ENCODE data around the gene USP35. TPM values are rescaled to one million over a fixed set of nuclear protein-coding genes. Genes with fewer than 3 reads are reported as not detected.

Gene USP35
- polyA plus RNA-seq, 3 donors: 3.3 to 6.6 (median 6.3) TPM

- no peak overlapping the region for H3K27ac ChIP-seq (ENCODE audit: low read depth, low read length)
Measured at GRCh38 chr11:78248903-78249302, 60.2 kb downstream of the USP35 start.

- no peak overlapping the region for H3K27ac ChIP-seq (ENCODE audit: low read depth, low read length)
- WGBS, 3 donors: 93 to 96% (median 95%) methylated on average over 8 of the region's 8 CpGs
Measured at GRCh38 chr11:78250099-78250498, 61.4 kb downstream of the USP35 start.

GRCh38 chr11:78251083-78251775, 62.5 kb downstream of the USP35 start:
- no peak overlapping the region for H3K27ac ChIP-seq (ENCODE audit: low read depth, low read length)
- 23 to 45% (median 35%) methylated on average over 1 of the region's 1 CpG for WGBS, 3 donors

DNA sequence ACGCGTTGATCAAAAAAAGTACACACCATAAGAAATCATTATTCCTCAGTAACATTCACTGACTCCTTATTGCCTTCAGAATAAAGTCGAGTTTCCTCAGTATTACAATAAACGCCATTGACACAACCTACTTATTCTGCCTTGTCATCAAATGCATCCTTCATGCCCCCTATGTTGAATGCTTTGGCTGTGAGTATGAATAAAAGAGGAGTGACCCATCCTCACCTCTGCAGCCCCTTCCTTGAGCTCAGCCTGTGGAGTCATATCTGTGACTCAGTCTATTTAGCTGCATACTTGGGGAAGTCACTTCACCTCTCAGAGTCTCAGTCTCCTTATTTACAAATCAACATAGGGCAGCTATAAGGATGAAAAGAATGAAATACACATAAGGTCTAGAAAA, 65.1 kb downstream of the USP35 start:
- no peak overlapping the region for H3K27ac ChIP-seq (ENCODE audit: low read depth, low read length)
- 90 to 97% (median 96%) methylated on average over 4 of the region's 4 CpGs for WGBS, 3 donors

GRCh38 chr11:78254268-78254667, 65.5 kb downstream of the USP35 start:
- WGBS, 3 donors: 83 to 90% (median 84%) methylated on average over 4 of the region's 4 CpGs
- H3K27ac ChIP-seq (ENCODE audit: low read depth, low read length): no peak overlapping the region

DNA sequence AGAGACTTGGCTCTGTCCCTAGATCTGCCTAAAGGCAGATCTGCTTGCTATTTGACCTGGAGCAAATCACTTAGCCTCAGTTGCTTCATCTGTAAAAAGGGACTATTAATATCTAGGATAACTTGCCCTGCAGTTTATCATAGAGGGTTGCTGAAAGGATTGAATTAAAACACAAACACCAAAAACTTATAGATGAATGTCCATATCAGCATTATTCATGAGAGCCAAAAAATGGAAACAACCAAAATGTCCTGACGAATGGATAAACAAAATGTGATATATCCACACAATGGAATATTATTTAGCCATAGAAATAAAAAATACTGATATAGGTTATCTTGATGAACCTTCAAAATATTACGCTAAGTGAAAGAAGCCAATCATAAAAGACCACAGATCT, 67.2 kb downstream of the USP35 start:
- no peak overlapping the region for H3K27ac ChIP-seq (ENCODE audit: low read depth, low read length)
- WGBS, 3 donors: 91 to 98% (median 96%) methylated on average over 2 of the region's 2 CpGs

DNA sequence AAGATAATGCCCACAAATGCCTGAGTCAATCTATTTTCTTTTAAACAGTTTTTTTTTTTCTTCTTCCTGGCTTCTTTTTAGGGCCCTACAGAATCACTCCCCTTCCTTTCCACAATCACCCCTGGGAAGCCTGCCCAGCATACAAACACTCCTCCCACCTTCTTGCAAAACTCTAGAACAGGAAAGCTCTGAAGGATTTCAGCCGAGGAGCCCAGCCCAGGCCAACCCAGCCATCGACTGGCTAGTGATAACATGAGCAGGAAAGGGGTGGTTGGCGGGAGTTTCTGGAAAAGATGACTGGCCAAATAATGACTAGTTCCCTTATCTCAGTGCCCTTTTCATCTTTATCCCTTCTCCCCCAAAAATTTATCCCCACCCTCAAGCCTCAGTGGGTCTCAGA, 68.2 kb downstream of the USP35 start:
- WGBS, 3 donors: 2 to 27% (median 6%) methylated on average over 3 of the region's 3 CpGs
- no peak overlapping the region for H3K27ac ChIP-seq (ENCODE audit: low read depth, low read length)

GRCh38 chr11:78257654-78258053, 68.9 kb downstream of the USP35 start:
- H3K27ac ChIP-seq (ENCODE audit: low read depth, low read length): no peak overlapping the region
- 94 to 98% (median 94%) methylated on average over 3 of the region's 3 CpGs for WGBS, 3 donors

- H3K27ac ChIP-seq (ENCODE audit: low read depth, low read length): no peak overlapping the region
- 78 to 84% (median 82%) methylated on average over 8 of the region's 8 CpGs for WGBS, 3 donors
Measured at GRCh38 chr11:78259777-78260487, 71.2 kb downstream of the USP35 start.

- 90 to 93% (median 91%) methylated on average over 4 of the region's 4 CpGs for WGBS, 3 donors
Measured at GRCh38 chr11:78261367-78261766, 72.6 kb downstream of the USP35 start.

GRCh38 chr11:78261828-78262227, 73.1 kb downstream of the USP35 start:
- H3K27ac ChIP-seq (ENCODE audit: low read depth, low read length): no peak overlapping the region
- WGBS, 3 donors: 80 to 92% (median 89%) methylated on average over 4 of the region's 4 CpGs

More at GRCh38 chr11:78261367-78261766, 72.6 kb downstream of the USP35 start:
- H3K27ac ChIP-seq (ENCODE audit: low read depth, low read length): no peak overlapping the region

GRCh38 chr11:78262238-78262637, 73.5 kb downstream of the USP35 start:
- H3K27ac ChIP-seq (ENCODE audit: low read depth, low read length): no peak overlapping the region
- 82 to 91% (median 85%) methylated on average over 5 of the region's 5 CpGs for WGBS, 3 donors

DNA sequence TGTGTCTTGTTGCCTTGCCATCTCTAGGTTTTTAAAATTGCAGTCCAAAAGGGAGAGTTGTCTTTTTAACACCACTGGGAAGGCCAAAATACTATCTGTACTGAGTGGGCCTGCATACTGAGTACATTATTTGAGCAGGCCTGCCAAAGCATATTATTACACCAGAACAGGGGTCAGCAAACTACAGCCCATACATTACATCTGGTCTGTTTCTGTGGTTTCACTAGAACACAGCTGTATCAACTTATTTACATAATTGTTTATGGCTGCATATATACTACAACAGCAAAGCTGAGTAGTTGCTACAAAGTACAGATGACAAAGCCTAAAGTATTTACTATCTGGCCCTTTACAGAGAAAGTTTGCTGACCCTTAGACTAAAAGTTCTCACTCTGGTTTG, 74.0 kb downstream of the USP35 start:
- no peak overlapping the region for H3K27ac ChIP-seq (ENCODE audit: low read depth, low read length)

Other genes starting within 250 kb of the USP35 start
- gene INTS4, start 194.3 kb upstream of the USP35 start, polyA plus RNA-seq: 10 to 100 TPM; 11.4 to 24.5 (median 13.2) TPM
- 10 to 100 TPM in 1 of 3 donors, 1 to 10 TPM in 2; 1.2 to 17.9 (median 3.4) TPM for gene KCTD14, start 165.6 kb upstream of the USP35 start, polyA plus RNA-seq
- 100 to 1,000 TPM in 2 of 3 donors, 10 to 100 TPM in 1; 87.4 to 228 (median 113) TPM for gene THRSP, start 125.1 kb upstream of the USP35 start, polyA plus RNA-seq
- gene NDUFC2, start 109.1 kb upstream of the USP35 start, polyA plus RNA-seq: 100 to 1,000 TPM; 111 to 327 (median 210) TPM
- 10 to 100 TPM; 14.1 to 36.2 (median 32.3) TPM for gene ALG8, start 49.3 kb upstream of the USP35 start, polyA plus RNA-seq
- gene KCTD21, start 293 bp upstream of the USP35 start, polyA plus RNA-seq: 1 to 10 TPM; 2.7 to 8.4 (median 7.6) TPM
- 10 to 100 TPM in 2 of 3 donors, 1 to 10 TPM in 1; 5.3 to 24.9 (median 22.8) TPM for gene GAB2, start 228.9 kb downstream of the USP35 start, polyA plus RNA-seq

All from adipose tissue (tissue), 3 donors.